Esophagus squamous epithelium (tissue), 4 donors: Measurements from ENCODE around the gene PTPRM.

Experiments
- POLR2A ChIP-seq, 4 donors: fragments of 450-650 bp; IDR thresholded peaks; one replicate each; pipeline ENCODE4 v1.6.1; 2017; ENCODE audit warnings: antibody characterized with exemption in 4 of 4, mild to moderate bottlenecking in 4 of 4, moderate library complexity in 3 of 4
- TF ChIP-seq, protein P1 (sequence below), 6 experiments: fragments of 450-650 bp in 4 of 6; fragments of 200-600 bp in 2 of 6; sonication (generic) in 2 of 6; IDR thresholded peaks; one replicate each; pipeline ENCODE4 v1.5.1; 2016 to 2019; ENCODE audit warnings: antibody characterized with exemption in 6 of 6, mild to moderate bottlenecking in 4 of 6, moderate library complexity in 4 of 6

DNA sequence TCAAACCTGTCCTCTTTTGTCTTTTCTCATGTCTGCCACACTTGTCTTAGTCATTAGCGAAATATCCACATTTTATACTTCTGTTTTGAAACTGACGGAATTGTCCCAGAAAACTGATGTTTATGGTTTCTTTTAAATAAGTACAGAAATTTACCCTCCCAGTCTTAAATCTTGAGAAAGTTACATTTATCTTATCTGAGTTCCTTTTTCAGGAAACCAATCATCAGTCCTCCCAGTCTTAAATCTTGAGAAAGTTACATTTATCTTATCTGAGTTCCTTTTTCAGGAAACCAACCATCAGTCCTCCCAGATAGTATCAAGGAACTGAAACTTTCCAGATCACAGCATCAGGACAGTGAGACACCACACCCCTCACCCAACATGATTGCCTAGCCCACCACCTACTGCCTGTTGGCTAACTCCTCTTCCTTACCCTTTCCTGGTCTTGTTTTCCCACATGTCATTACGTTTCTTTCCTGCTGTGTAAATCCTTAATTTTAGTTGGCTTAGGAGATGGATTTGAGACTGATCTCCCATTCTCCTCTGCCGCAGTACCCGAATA lies 247.7 kb downstream of the PTPRM start:
- TF ChIP-seq, protein P1, sequence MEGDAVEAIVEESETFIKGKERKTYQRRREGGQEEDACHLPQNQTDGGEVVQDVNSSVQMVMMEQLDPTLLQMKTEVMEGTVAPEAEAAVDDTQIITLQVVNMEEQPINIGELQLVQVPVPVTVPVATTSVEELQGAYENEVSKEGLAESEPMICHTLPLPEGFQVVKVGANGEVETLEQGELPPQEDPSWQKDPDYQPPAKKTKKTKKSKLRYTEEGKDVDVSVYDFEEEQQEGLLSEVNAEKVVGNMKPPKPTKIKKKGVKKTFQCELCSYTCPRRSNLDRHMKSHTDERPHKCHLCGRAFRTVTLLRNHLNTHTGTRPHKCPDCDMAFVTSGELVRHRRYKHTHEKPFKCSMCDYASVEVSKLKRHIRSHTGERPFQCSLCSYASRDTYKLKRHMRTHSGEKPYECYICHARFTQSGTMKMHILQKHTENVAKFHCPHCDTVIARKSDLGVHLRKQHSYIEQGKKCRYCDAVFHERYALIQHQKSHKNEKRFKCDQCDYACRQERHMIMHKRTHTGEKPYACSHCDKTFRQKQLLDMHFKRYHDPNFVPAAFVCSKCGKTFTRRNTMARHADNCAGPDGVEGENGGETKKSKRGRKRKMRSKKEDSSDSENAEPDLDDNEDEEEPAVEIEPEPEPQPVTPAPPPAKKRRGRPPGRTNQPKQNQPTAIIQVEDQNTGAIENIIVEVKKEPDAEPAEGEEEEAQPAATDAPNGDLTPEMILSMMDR (IDR thresholded peaks at IDR 0.05): no peak
- TF ChIP-seq POLR2A (IDR thresholded peaks at IDR 0.05): no peak
